ENCODE data around the gene CFTR. TPM values are rescaled to one million over a fixed set of nuclear protein-coding genes. Genes with fewer than 3 reads are reported as not detected.

CFTR gene
- total RNA-seq = not detected
- not detected for polyA plus RNA-seq

DNA sequence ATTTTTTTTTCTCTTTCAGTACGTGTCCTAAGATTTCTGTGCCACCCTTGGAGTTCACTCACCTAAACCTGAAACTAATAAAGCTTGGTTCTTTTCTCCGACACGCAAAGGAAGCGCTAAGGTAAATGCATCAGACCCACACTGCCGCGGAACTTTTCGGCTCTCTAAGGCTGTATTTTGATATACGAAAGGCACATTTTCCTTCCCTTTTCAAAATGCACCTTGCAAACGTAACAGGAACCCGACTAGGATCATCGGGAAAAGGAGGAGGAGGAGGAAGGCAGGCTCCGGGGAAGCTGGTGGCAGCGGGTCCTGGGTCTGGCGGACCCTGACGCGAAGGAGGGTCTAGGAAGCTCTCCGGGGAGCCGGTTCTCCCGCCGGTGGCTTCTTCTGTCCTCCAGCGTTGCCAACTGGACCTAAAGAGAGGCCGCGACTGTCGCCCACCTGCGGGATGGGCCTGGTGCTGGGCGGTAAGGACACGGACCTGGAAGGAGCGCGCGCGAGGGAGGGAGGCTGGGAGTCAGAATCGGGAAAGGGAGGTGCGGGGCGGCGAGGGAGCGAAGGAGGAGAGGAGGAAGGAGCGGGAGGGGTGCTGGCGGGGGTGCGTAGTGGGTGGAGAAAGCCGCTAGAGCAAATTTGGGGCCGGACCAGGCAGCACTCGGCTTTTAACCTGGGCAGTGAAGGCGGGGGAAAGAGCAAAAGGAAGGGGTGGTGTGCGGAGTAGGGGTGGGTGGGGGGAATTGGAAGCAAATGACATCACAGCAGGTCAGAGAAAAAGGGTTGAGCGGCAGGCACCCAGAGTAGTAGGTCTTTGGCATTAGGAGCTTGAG lies at the start of gene CFTR:
CFTR (plus strand) TSS at position 801 of the 830 bp plus-strand sequence. CDS start 70 bp downstream, outside the sequence.
- CTCF ChIA-PET (ENCODE audit: partially characterized antibody) = no interaction called here
- no peaks in the 10 kb centered on the region for H3K27me3 ChIP-seq (ENCODE audit: insufficient read depth, low read length)
- Mint-ChIP-seq H3K27ac (no peak within 1 kb of the TSS), H3K4me3 (peak within 1 kb of the TSS in 1 of 8 donors; percentile 52), H3K4me1 (peaks cover 0 to 4% (median 2%) of the 10 kb centered on the region in 4 donors), H3K36me3 (no peaks in the 10 kb centered on the region), H3K9me3 (peaks cover 0 to 6% (median 2%) of the 10 kb centered on the region in 8 donors), H3K27me3 (peaks cover 14 to 15% of the 10 kb centered on the region in 2 donors)
- H3K36me3 ChIP-seq (ENCODE audit: insufficient read depth, low read length) = no peaks in the 10 kb centered on the region
- peak in 1 of 5 donors; percentile 25 for DNase-seq
- H3K4me1 ChIP-seq (ENCODE audit: insufficient read depth, low read length) = no peaks in the 10 kb centered on the region
- intact Hi-C loops (cut with micrococcal nuclease) = no loop called here
- no peaks in the 10 kb centered on the region for H3K9me3 ChIP-seq (ENCODE audit: control insufficient read depth in 1 of 2, low read length in 2 of 2)
- no peak within 1 kb of the TSS for H3K27ac ChIP-seq (ENCODE audit: low read depth, low read length)
- POLR2A ChIA-PET (ENCODE audit: partially characterized antibody) = no interaction called here
- no peak within 1 kb of the TSS for H3K4me3 ChIP-seq (ENCODE audit: low read length in 2 of 2)

DNA sequence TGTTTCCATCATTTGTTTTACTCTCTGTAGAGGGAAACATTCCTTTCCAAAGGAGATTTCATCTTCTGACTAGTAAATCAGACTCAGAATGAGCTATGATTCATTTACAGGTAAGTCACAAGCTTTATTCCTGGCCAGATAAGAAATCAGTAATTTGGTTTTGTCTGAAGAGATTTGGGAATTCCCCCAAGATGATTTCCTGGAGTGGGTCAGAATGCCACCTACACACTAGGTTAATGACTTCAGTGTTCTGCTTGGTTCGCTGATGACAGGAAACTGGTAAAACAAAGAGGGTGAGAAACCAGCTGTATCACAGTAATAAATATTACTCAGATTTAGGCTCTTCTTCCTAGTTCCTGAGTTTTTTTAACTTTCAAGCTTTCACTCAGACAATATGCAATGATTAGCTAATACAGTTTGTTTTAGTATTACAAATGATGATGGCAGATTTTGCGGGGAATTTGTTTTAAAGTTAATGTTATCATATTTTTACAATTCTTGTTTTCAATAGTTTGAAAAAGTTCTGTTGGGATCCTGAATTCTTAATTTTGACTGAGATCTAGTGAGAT lies 44.3 kb upstream of the CFTR start:
- intact Hi-C loops (cut with micrococcal nuclease) = no loop called here
- no peak for DNase-seq
- CTCF ChIA-PET (ENCODE audit: partially characterized antibody) = no interaction called here

DNA sequence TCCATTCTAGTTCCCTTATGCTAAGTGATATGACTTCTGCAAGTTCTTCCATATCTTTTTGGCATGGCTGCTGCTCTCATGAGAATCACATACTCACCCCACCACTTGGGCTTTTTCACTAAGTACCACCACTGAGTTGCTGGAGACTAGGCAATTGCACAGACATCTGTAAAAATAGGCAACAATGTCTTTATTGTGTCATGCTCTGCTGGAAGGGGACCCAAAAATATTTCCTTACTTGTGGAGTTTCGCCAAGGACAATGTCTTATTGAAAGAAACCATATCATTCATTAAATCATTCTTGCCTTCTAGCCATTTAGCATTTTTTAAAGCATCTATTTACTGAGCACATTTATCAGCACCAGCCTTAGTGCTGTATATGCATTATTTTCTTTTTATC lies 35.2 kb upstream of the CFTR start:
- Histone ChIP-seq H3K4me1 (ENCODE audit: insufficient read depth, low read length) (no peaks in the 10 kb centered on the region), H3K9me3 (ENCODE audit: control insufficient read depth in 1 of 2, low read length in 2 of 2) (no peaks in the 10 kb centered on the region), H3K36me3 (ENCODE audit: insufficient read depth, low read length) (no peaks in the 10 kb centered on the region), H3K27ac (ENCODE audit: low read depth, low read length) (no peak overlapping the region), H3K27me3 (ENCODE audit: insufficient read depth, low read length) (no peaks in the 10 kb centered on the region), H3K4me3 (ENCODE audit: low read length in 2 of 2) (no peak overlapping the region)
- DNase-seq = no peak
- ChIA-PET POLR2A (ENCODE audit: partially characterized antibody) (no interaction called here), CTCF (ENCODE audit: partially characterized antibody) (no interaction called here)
- Mint-ChIP-seq H3K36me3 (no peaks in the 10 kb centered on the region), H3K27me3 (no peaks in the 10 kb centered on the region), H3K4me1 (no peaks in the 10 kb centered on the region), H3K9me3 (peaks cover 4 to 7% (median 5%) of the 10 kb centered on the region in 8 donors), H3K4me3 (no peak overlapping the region), H3K27ac (no peak overlapping the region)
- intact Hi-C loops (cut with micrococcal nuclease) = no loop called here

More for the DNA sequence above, 44.3 kb upstream of the CFTR start:
- Mint-ChIP-seq H3K4me1 (no peaks in the 10 kb centered on the region), H3K36me3 (no peaks in the 10 kb centered on the region), H3K9me3 (peaks cover 0 to 3% (median 0%) of the 10 kb centered on the region in 8 donors), H3K4me3 (no peak overlapping the region), H3K27ac (no peak overlapping the region), H3K27me3 (no peaks in the 10 kb centered on the region)
- Histone ChIP-seq H3K27me3 (ENCODE audit: insufficient read depth, low read length) (no peaks in the 10 kb centered on the region), H3K4me3 (ENCODE audit: low read length in 2 of 2) (no peak overlapping the region), H3K27ac (ENCODE audit: low read depth, low read length) (no peak overlapping the region), H3K36me3 (ENCODE audit: insufficient read depth, low read length) (no peaks in the 10 kb centered on the region), H3K9me3 (ENCODE audit: control insufficient read depth in 1 of 2, low read length in 2 of 2) (no peaks in the 10 kb centered on the region), H3K4me1 (ENCODE audit: insufficient read depth, low read length) (no peaks in the 10 kb centered on the region)
- POLR2A ChIA-PET (ENCODE audit: partially characterized antibody) = no interaction called here

DNA sequence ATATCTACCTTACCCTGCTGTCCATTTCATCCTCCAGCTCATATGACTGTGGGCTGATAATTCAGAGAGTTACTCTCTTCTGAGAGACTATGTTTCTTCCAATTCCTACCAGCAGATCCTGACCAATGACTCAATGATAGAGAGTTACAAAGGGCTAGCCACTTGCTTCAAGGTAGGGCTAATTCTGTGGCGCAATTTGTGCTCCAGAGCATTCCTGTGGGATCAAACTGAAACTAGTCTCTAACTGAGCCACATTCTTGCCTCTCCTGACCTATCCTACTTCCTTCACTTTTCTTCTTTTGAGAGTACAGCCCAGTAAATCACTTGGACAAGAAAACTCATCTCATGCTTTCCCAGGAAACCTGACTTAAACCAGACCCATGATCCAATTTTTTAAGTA lies 34.6 kb upstream of the CFTR start:
- Mint-ChIP-seq H3K27ac (no peak overlapping the region), H3K36me3 (no peaks in the 10 kb centered on the region), H3K9me3 (peaks cover 5 to 12% (median 7%) of the 10 kb centered on the region in 8 donors), H3K4me3 (no peak overlapping the region), H3K27me3 (no peaks in the 10 kb centered on the region), H3K4me1 (no peaks in the 10 kb centered on the region)
- CTCF ChIA-PET (ENCODE audit: partially characterized antibody) = no interaction called here
- no peaks in the 10 kb centered on the region for H3K36me3 ChIP-seq (ENCODE audit: insufficient read depth, low read length)
- DNase-seq = no peak
- POLR2A ChIA-PET (ENCODE audit: partially characterized antibody) = no interaction called here
- intact Hi-C loops (cut with micrococcal nuclease) = no loop called here
- no peak overlapping the region for H3K4me3 ChIP-seq (ENCODE audit: low read length in 2 of 2)
- H3K9me3 ChIP-seq (ENCODE audit: control insufficient read depth in 1 of 2, low read length in 2 of 2) = no peaks in the 10 kb centered on the region
- H3K27ac ChIP-seq (ENCODE audit: low read depth, low read length) = no peak overlapping the region
- no peaks in the 10 kb centered on the region for H3K27me3 ChIP-seq (ENCODE audit: insufficient read depth, low read length)
- H3K4me1 ChIP-seq (ENCODE audit: insufficient read depth, low read length) = no peaks in the 10 kb centered on the region

DNA sequence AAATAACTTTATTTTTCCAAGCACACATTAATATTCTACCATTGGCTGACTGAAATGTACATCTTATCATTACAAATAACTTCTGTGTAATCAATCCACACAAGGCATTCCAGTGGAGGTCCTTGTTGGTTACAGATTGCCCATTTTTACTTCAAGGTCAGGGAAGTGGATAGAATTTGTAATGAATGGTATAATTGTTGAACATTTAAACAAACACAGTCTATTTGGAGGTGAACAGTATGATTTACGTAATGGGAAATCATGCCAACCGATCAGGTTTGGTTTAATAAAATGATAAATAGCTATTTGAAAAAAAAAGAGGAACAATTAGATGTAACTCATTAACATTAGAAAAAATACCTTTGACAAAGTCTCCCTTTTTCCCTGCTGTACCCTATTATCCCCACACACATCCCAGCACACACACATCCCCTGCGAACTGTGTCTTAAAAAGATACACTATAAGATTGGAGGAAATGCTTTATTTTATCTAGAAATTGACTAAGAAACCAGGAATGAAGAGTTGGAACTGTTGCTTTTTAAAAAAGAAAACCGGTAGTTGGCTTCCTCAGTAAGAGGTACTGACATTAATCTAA lies 33.5 kb upstream of the CFTR start:
- H3K4me1 Mint-ChIP-seq = no peaks in the 10 kb centered on the region
- no peaks in the 10 kb centered on the region for H3K36me3 Mint-ChIP-seq
- no peaks in the 10 kb centered on the region for H3K27me3 Mint-ChIP-seq
- ChIA-PET CTCF (ENCODE audit: partially characterized antibody) (no interaction called here), POLR2A (ENCODE audit: partially characterized antibody) (no interaction called here)
- H3K4me3 Mint-ChIP-seq = no peak overlapping the region
- Histone ChIP-seq H3K4me1 (ENCODE audit: insufficient read depth, low read length) (no peaks in the 10 kb centered on the region), H3K9me3 (ENCODE audit: control insufficient read depth in 1 of 2, low read length in 2 of 2) (no peaks in the 10 kb centered on the region), H3K27ac (ENCODE audit: low read depth, low read length) (no peak overlapping the region), H3K4me3 (ENCODE audit: low read length in 2 of 2) (no peak overlapping the region), H3K36me3 (ENCODE audit: insufficient read depth, low read length) (no peaks in the 10 kb centered on the region), H3K27me3 (ENCODE audit: insufficient read depth, low read length) (no peaks in the 10 kb centered on the region)
- intact Hi-C loops (cut with micrococcal nuclease) = no loop called here
- peaks cover 5 to 14% (median 8%) of the 10 kb centered on the region in 8 donors for H3K9me3 Mint-ChIP-seq
- DNase-seq = no peak
- H3K27ac Mint-ChIP-seq = no peak overlapping the region

DNA sequence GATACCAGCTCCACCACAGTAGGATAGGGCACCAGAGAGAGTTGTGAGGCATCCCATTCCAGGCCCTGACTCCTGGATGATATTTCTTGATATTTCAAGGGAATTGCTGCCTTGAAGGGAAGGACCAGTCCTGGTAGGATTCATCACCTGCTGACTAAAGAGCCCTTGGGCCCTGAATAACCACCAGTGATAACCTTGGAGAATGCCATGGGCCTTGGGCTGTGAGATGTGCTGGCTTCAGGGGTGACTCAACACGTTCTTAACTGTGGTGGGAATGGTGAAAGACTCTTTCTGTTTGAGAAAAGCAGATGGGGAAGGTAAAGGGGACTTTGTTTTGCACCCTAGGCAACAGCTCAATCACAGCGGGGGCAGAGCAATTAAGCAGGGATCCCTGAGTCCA lies 31.2 kb upstream of the CFTR start:
- H3K4me1 ChIP-seq (ENCODE audit: insufficient read depth, low read length) = no peaks in the 10 kb centered on the region
- CTCF ChIA-PET (ENCODE audit: partially characterized antibody) = no interaction called here
- intact Hi-C loops (cut with micrococcal nuclease) = no loop called here

DNA sequence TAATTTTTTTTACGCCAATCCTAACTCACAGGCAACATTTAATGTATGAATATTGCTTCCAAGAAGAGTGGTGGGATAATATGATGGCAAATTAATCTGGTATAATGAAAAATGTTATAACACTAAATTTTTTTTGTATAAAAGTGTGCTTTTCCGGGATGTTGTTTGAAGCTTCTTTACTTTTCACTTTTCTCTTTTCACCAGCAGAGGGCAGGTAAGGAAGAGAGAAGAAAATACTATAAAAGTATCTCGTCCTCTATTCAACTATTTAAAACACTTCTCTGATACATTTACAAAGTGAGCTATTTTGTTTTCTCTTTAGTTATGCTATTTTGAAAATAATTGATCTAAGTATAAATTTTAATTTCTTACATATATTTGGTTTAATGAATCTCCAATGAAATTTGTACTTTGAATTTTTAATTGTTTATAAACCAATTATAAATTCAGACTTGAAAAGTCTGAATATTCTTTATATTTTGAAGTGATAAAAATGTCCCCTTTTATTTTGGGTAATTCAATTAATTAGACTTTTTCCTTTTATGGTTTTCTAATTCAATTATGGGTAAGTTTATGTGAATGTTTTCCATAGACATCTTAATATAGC lies 20.7 kb upstream of the CFTR start:
- no peaks in the 10 kb centered on the region for H3K9me3 ChIP-seq (ENCODE audit: control insufficient read depth in 1 of 2, low read length in 2 of 2)
- H3K27me3 Mint-ChIP-seq = no peaks in the 10 kb centered on the region
- H3K9me3 Mint-ChIP-seq = peaks cover 0 to 15% (median under 1%) of the 10 kb centered on the region in 8 donors
- no peak overlapping the region for H3K27ac Mint-ChIP-seq
- H3K27ac ChIP-seq (ENCODE audit: low read depth, low read length) = no peak overlapping the region
- H3K4me3 Mint-ChIP-seq = no peak overlapping the region
- POLR2A ChIA-PET (ENCODE audit: partially characterized antibody) = no interaction called here
- H3K36me3 ChIP-seq (ENCODE audit: insufficient read depth, low read length) = no peaks in the 10 kb centered on the region
- no peaks in the 10 kb centered on the region for H3K36me3 Mint-ChIP-seq
- no peak overlapping the region for H3K4me3 ChIP-seq (ENCODE audit: low read length in 2 of 2)
- H3K27me3 ChIP-seq (ENCODE audit: insufficient read depth, low read length) = no peaks in the 10 kb centered on the region
- CTCF ChIA-PET (ENCODE audit: partially characterized antibody) = no interaction called here
- H3K4me1 Mint-ChIP-seq = no peaks in the 10 kb centered on the region
- DNase-seq = no peak
- intact Hi-C loops (cut with micrococcal nuclease) = loop anchor here (5.0 kb wide), 1 partner anchor 738 kb away; no protein-coding TSS in a partner anchor
- H3K4me1 ChIP-seq (ENCODE audit: insufficient read depth, low read length) = no peaks in the 10 kb centered on the region

More for the DNA sequence above, 31.2 kb upstream of the CFTR start:
- H3K27me3 ChIP-seq (ENCODE audit: insufficient read depth, low read length) = no peaks in the 10 kb centered on the region
- Mint-ChIP-seq H3K4me3 (no peak overlapping the region), H3K27me3 (no peaks in the 10 kb centered on the region), H3K27ac (no peak overlapping the region), H3K36me3 (no peaks in the 10 kb centered on the region), H3K9me3 (peaks cover 3 to 15% (median 8%) of the 10 kb centered on the region in 8 donors), H3K4me1 (no peaks in the 10 kb centered on the region)
- no peaks in the 10 kb centered on the region for H3K36me3 ChIP-seq (ENCODE audit: insufficient read depth, low read length)
- H3K9me3 ChIP-seq (ENCODE audit: control insufficient read depth in 1 of 2, low read length in 2 of 2) = no peaks in the 10 kb centered on the region
- H3K27ac ChIP-seq (ENCODE audit: low read depth, low read length) = no peak overlapping the region
- POLR2A ChIA-PET (ENCODE audit: partially characterized antibody) = no interaction called here
- H3K4me3 ChIP-seq (ENCODE audit: low read length in 2 of 2) = no peak overlapping the region
- no peak for DNase-seq
